ES-I3 (cell line): ENCODE data around the gene DPH7.
A peak's percentile ranks its signal among the peaks of the same experiment; 100 is the strongest.
"Not testable (repeated sequence)": the region's sequence is repeated elsewhere in the genome, so short reads cannot be mapped to it uniquely, and the experiment has no call there.

Source experiments
- H3K36me3 ChIP-seq: 2 replicates; pipeline ENCODE4 v1.6.1; 2013; ENCODE audit warnings: mild to moderate bottlenecking, low read length, control low read depth, moderate library complexity; ENCODE audit not compliant: insufficient read depth
- H3K4me1 ChIP-seq: 2 replicates; pipeline ENCODE4 v1.6.1; 2013; ENCODE audit warnings: mild to moderate bottlenecking, control low read depth, low read length; ENCODE audit not compliant: insufficient read depth
- H3K9ac ChIP-seq: 2 replicates; pipeline ENCODE4 v1.6.1; 2013; ENCODE audit warnings: low read depth, mild to moderate bottlenecking, low read length, moderate library complexity
- H3K9me3 ChIP-seq: 2 replicates; pipeline ENCODE4 v1.6.1; 2013; ENCODE audit warnings: mild to moderate bottlenecking, low read length, moderate library complexity; ENCODE audit not compliant: control insufficient read depth, insufficient read depth

The DPH7 gene

GRCh38 chr9:137613259-137613658 is 34.5 kb upstream of the DPH7 start:
- H3K4me1 ChIP-seq = peaks cover 12% of the 10 kb centered on the region
- no peak overlapping the region for H3K9ac ChIP-seq

GRCh38 chr9:137612741-137613142 is 34.0 kb upstream of the DPH7 start:
- H3K9me3 ChIP-seq = no peaks in the 10 kb centered on the region
- H3K4me1 ChIP-seq = peaks cover 12% of the 10 kb centered on the region
- no peaks in the 10 kb centered on the region; the same call in 1 of the 2 replicates for H3K36me3 ChIP-seq
- H3K9ac ChIP-seq = no peak overlapping the region

More at GRCh38 chr9:137613259-137613658, 34.5 kb upstream of the DPH7 start:
- Histone ChIP-seq H3K9me3 (no peaks in the 10 kb centered on the region), H3K36me3 (no peaks in the 10 kb centered on the region; the same call in 1 of the 2 replicates)

GRCh38 chr9:137611623-137612609 is 33.2 kb upstream of the DPH7 start:
- Histone ChIP-seq H3K9me3 (no peaks in the 10 kb centered on the region), H3K36me3 (no peaks in the 10 kb centered on the region; the same call in 1 of the 2 replicates), H3K9ac (no peak overlapping the region), H3K4me1 (peaks cover 12% of the 10 kb centered on the region)

GRCh38 chr9:137610944-137611343 is 32.2 kb upstream of the DPH7 start:
- Histone ChIP-seq H3K9me3 (no peaks in the 10 kb centered on the region), H3K4me1 (peaks cover 12% of the 10 kb centered on the region), H3K9ac (no peak overlapping the region), H3K36me3 (no peaks in the 10 kb centered on the region)

GRCh38 chr9:137607141-137607857 is 28.6 kb upstream of the DPH7 start:
- H3K4me1 ChIP-seq = peaks cover 9% of the 10 kb centered on the region
- H3K9ac ChIP-seq = no peak overlapping the region
- no peaks in the 10 kb centered on the region for H3K9me3 ChIP-seq
- no peaks in the 10 kb centered on the region for H3K36me3 ChIP-seq

- Histone ChIP-seq H3K9me3 (no peaks in the 10 kb centered on the region), H3K4me1 (peaks cover 3% of the 10 kb centered on the region), H3K36me3 (no peaks in the 10 kb centered on the region), H3K9ac (peak overlapping the region; percentile 81; the same call in 1 of the 2 replicates)
Measured at GRCh38 chr9:137606734-137607138, 28.0 kb upstream of the DPH7 start.

- Histone ChIP-seq H3K9me3 (no peaks in the 10 kb centered on the region), H3K9ac (peak overlapping the region; percentile 81), H3K4me1 (no peaks in the 10 kb centered on the region; the same call in 1 of the 2 replicates), H3K36me3 (no peaks in the 10 kb centered on the region)
Measured at GRCh38 chr9:137606005-137606621, 27.4 kb upstream of the DPH7 start.

GRCh38 chr9:137605121-137606004 is 26.6 kb upstream of the DPH7 start, which contains the start of gene ARRDC1:
Gene ARRDC1, plus strand, starts transcription at chr9:137605686. Its CDS starts 32 bp downstream, at chr9:137605718.
- peak within 1 kb of the TSS; percentile 81 for H3K9ac ChIP-seq
- no peaks in the 10 kb centered on the region for H3K36me3 ChIP-seq
- H3K4me1 ChIP-seq = no peaks in the 10 kb centered on the region; the same call in 1 of the 2 replicates
- no peaks in the 10 kb centered on the region for H3K9me3 ChIP-seq

- Histone ChIP-seq H3K9ac (no peak overlapping the region; the same call in 1 of the 2 replicates), H3K36me3 (no peaks in the 10 kb centered on the region)
Measured at GRCh38 chr9:137604345-137605086, 25.8 kb upstream of the DPH7 start.

GRCh38 chr9:137603879-137604278 is 25.2 kb upstream of the DPH7 start:
- H3K36me3 ChIP-seq = no peaks in the 10 kb centered on the region
- no peak overlapping the region for H3K9ac ChIP-seq
- no peaks in the 10 kb centered on the region for H3K9me3 ChIP-seq
- no peaks in the 10 kb centered on the region; the same call in 1 of the 2 replicates for H3K4me1 ChIP-seq

More at GRCh38 chr9:137604345-137605086, 25.8 kb upstream of the DPH7 start:
- Histone ChIP-seq H3K4me1 (no peaks in the 10 kb centered on the region; the same call in 1 of the 2 replicates), H3K9me3 (no peaks in the 10 kb centered on the region)

GRCh38 chr9:137602661-137603060 is 23.9 kb upstream of the DPH7 start:
- no peaks in the 10 kb centered on the region; the same call in 1 of the 2 replicates for H3K4me1 ChIP-seq
- no peaks in the 10 kb centered on the region for H3K9me3 ChIP-seq
- H3K36me3 ChIP-seq = no peaks in the 10 kb centered on the region
- no peak overlapping the region for H3K9ac ChIP-seq

- Histone ChIP-seq H3K4me1 (no peaks in the 10 kb centered on the region; the same call in 1 of the 2 replicates), H3K9me3 (no peaks in the 10 kb centered on the region), H3K9ac (no peak overlapping the region), H3K36me3 (no peaks in the 10 kb centered on the region)
Measured at GRCh38 chr9:137598943-137599342, 20.2 kb upstream of the DPH7 start.

- H3K4me1 ChIP-seq, H3K36me3 ChIP-seq, H3K9ac ChIP-seq, H3K9me3 ChIP-seq: not testable (repeated sequence)
Measured at GRCh38 chr9:137596577-137596976, 17.9 kb upstream of the DPH7 start.
